H1 (cell line): Measurements from ENCODE around the gene CHCHD3. TPM values are rescaled to one million over a fixed set of nuclear protein-coding genes. Genes with fewer than 3 reads are reported as not detected.
A peak's percentile ranks its signal among the peaks of the same experiment; 100 is the strongest.

Experiments
- CTCF ChIA-PET: fragments of 300-600 bp; sonication (Branson Sonifier 250); formaldehyde crosslinking; loops from one replicate; lab custom pipeline; 2021; ENCODE audit not compliant: partially characterized antibody; lab: Charles Lee
- POLR2A ChIA-PET: fragments of 300-600 bp; sonication (Branson Sonifier 250); formaldehyde crosslinking; loops from one replicate; lab custom pipeline; 2021; ENCODE audit warnings: inconsistent platforms; ENCODE audit not compliant: partially characterized antibody; lab: Charles Lee
- DNase-seq, 2 experiments: peaks; one replicate each; pipeline versions ENCODE4 v3.0.0 to v3.0.0-alpha.2; 2010 to 2022; ENCODE audit warnings: low spot score in 2 of 2, low read depth in 1 of 2, mixed read lengths in 1 of 2
- FAIRE-seq: peaks from 2 replicates; lab custom pipeline; 2011; peaks lifted over from hg19 to GRCh38; lab: Jason Lieb, UNC
- H2AFZ ChIP-seq: 2 replicates; pipeline ENCODE4 v1.8.1; 2012; ENCODE audit warnings: low read length, inconsistent platforms
- H2AK5ac ChIP-seq: 2 replicates; pipeline ENCODE4 v1.6.1; 2013; ENCODE audit warnings: low read depth, low read length
- H2BK120ac ChIP-seq: replicated peaks from 2 replicates; pipeline ENCODE3; 2013; ENCODE audit warnings: low read depth, low read length, inconsistent platforms
- H2BK12ac ChIP-seq: 2 replicates; pipeline ENCODE4 v1.6.1; 2013; ENCODE audit warnings: low read depth, low read length
- H2BK15ac ChIP-seq: 2 replicates; pipeline ENCODE4 v1.6.1; 2013; ENCODE audit warnings: low read length
- H2BK20ac ChIP-seq: 2 replicates; pipeline ENCODE4 v1.6.1; 2013; ENCODE audit warnings: low read length
- H2BK5ac ChIP-seq: 2 replicates; pipeline ENCODE4 v1.6.1; 2013; ENCODE audit warnings: low read depth, low read length
- H3K14ac ChIP-seq: 2 replicates; pipeline ENCODE4 v1.6.1; 2013; ENCODE audit warnings: inconsistent platforms; ENCODE audit not compliant: insufficient read length
- H3K18ac ChIP-seq: 2 replicates; pipeline ENCODE4 v1.6.1; 2013; ENCODE audit warnings: low read length; ENCODE audit errors: extremely low read depth
- H3K23ac ChIP-seq: 2 replicates; pipeline ENCODE4 v1.6.1; 2013; ENCODE audit warnings: inconsistent platforms; ENCODE audit not compliant: insufficient read length
- H3K23me2 ChIP-seq: 2 replicates; pipeline ENCODE4 v1.6.1; 2013; ENCODE audit warnings: low read depth, low read length
- H3K27ac ChIP-seq: 2 replicates; pipeline ENCODE4 v1.6.1; 2011; ENCODE audit warnings: low read depth, low read length, inconsistent platforms
- H3K27me3 ChIP-seq, 4 experiments: replicated peaks in 1 of 4; 1 replicate in 1 of 4; 2 replicates in 3 of 4; pipeline versions ENCODE4 v1.6.1 to v1.8.1; 2011 to 2013; ENCODE audit warnings: low read length in 3 of 4, mild to moderate bottlenecking in 3 of 4, inconsistent platforms in 2 of 4, mixed read lengths in 2 of 4, moderate library complexity in 1 of 4; ENCODE audit not compliant: control insufficient read depth in 3 of 4, insufficient read depth in 3 of 4; ENCODE audit errors: extremely low read depth in 1 of 4
- H3K36me3 ChIP-seq, 4 experiments: 2 replicates each; pipeline versions ENCODE4 v1.6.1 to v1.8.1; 2011 to 2013; ENCODE audit warnings: mild to moderate bottlenecking in 4 of 4, low read length in 3 of 4, moderate library complexity in 2 of 4, control low read depth in 1 of 4, inconsistent platforms in 1 of 4; ENCODE audit not compliant: insufficient read depth in 4 of 4, control insufficient read depth in 2 of 4
- H3K4ac ChIP-seq: replicated peaks from 2 replicates; pipeline ENCODE3; 2013; ENCODE audit warnings: low read length, low read depth, mixed read lengths, inconsistent platforms; ENCODE audit not compliant: insufficient read length
- H3K4me1 ChIP-seq, 4 experiments: replicated peaks in 1 of 4; 1 replicate in 1 of 4; 2 replicates in 3 of 4; pipeline versions ENCODE4 v1.6.1 to v1.8.1; 2011 to 2013; ENCODE audit warnings: low read length in 3 of 4, inconsistent platforms in 2 of 4, mixed read lengths in 1 of 4; ENCODE audit not compliant: insufficient read depth in 4 of 4, control insufficient read depth in 3 of 4
- H3K4me2 ChIP-seq, 2 experiments: 2 replicates each; pipeline versions ENCODE4 v1.6.1 to v1.8.1; 2011 to 2013; ENCODE audit warnings: low read depth in 2 of 2, low read length in 2 of 2, control low read depth in 1 of 2, inconsistent platforms in 1 of 2, mild to moderate bottlenecking in 1 of 2; ENCODE audit not compliant: insufficient read depth in 1 of 2
- H3K4me3 ChIP-seq, 4 experiments: fragments of 200-600, 300-600 bp in 1 of 4; sonication (generic), shearing (Covaris generic), sonication (Bioruptor Twin) in 1 of 4; 2 replicates each; pipeline versions ENCODE4 v1.5.1 to v1.8.1; 2011 to 2016; ENCODE audit warnings: low read length in 4 of 4, low read depth in 3 of 4, control low read depth in 2 of 4, inconsistent platforms in 2 of 4, mild to moderate bottlenecking in 2 of 4, mixed read lengths in 1 of 4, moderate library complexity in 1 of 4; ENCODE audit not compliant: insufficient read depth in 2 of 4; ENCODE audit errors: extremely low read depth in 1 of 4
- H3K56ac ChIP-seq: replicated peaks from 2 replicates; pipeline ENCODE3; 2013; ENCODE audit warnings: low read depth, mild to moderate bottlenecking, mixed read lengths, low read length, inconsistent platforms; ENCODE audit not compliant: insufficient read length
- H3K79me1 ChIP-seq: 2 replicates; pipeline ENCODE4 v1.6.1; 2013; ENCODE audit warnings: low read depth, low read length, control low read depth
- H3K79me2 ChIP-seq, 2 experiments: 2 replicates each; pipeline versions ENCODE4 v1.6.1 to v1.8.1; 2012 to 2013; ENCODE audit warnings: low read length in 2 of 2, mild to moderate bottlenecking in 2 of 2, inconsistent platforms in 1 of 2; ENCODE audit not compliant: insufficient read depth in 2 of 2, control insufficient read depth in 1 of 2
- H3K9ac ChIP-seq, 4 experiments: replicated peaks in 1 of 4; 1 replicate in 1 of 4; 2 replicates in 3 of 4; pipeline versions ENCODE4 v1.6.1 to v1.8.1; 2011 to 2013; ENCODE audit warnings: low read depth in 3 of 4, low read length in 3 of 4, control low read depth in 2 of 4, mild to moderate bottlenecking in 2 of 4, moderate library complexity in 2 of 4, inconsistent platforms in 1 of 4; ENCODE audit errors: extremely low read depth in 1 of 4
- H3K9me3 ChIP-seq, 2 experiments: 2 replicates each; pipeline versions ENCODE4 v1.6.1 to v1.8.1; 2012 to 2013; ENCODE audit warnings: mild to moderate bottlenecking in 2 of 2, moderate library complexity in 2 of 2, control low read depth in 1 of 2, inconsistent platforms in 1 of 2, low read depth in 1 of 2, low read length in 1 of 2, mixed read lengths in 1 of 2; ENCODE audit not compliant: insufficient read depth in 2 of 2
- H4K20me1 ChIP-seq, 2 experiments: replicated peaks in 1 of 2; 2 replicates each; pipeline versions ENCODE3 to v1.8.1; 2011 to 2013; ENCODE audit warnings: inconsistent platforms in 2 of 2, low read length in 2 of 2, mild to moderate bottlenecking in 1 of 2; ENCODE audit not compliant: insufficient read depth in 2 of 2, control insufficient read depth in 1 of 2
- H4K5ac ChIP-seq: 2 replicates; pipeline ENCODE4 v1.6.1; 2013; ENCODE audit warnings: low read length, low read depth, mixed read lengths, inconsistent platforms; ENCODE audit not compliant: insufficient read length
- H4K8ac ChIP-seq: 2 replicates; pipeline ENCODE4 v1.8.0; 2013; ENCODE audit warnings: mild to moderate bottlenecking, moderate library complexity, low read length, inconsistent platforms; ENCODE audit not compliant: insufficient read depth; ENCODE audit errors: extremely low read depth
- H4K91ac ChIP-seq: replicated peaks from 2 replicates; pipeline ENCODE3; 2013; ENCODE audit warnings: low read length, mixed read lengths, inconsistent platforms; ENCODE audit not compliant: insufficient read length
- ATF2 ChIP-seq: IDR thresholded peaks from 2 replicates; pipeline ENCODE4 v1.6.1; 2012; ENCODE audit warnings: low read length, inconsistent platforms
- CHD2 ChIP-seq: IDR thresholded peaks from 2 replicates; pipeline ENCODE4 v1.6.1; 2012; ENCODE audit warnings: low read length, improper control_type of control experiment
- E2F6 ChIP-seq: IDR thresholded peaks from 2 replicates; pipeline ENCODE4 v1.6.1; 2012; ENCODE audit warnings: inconsistent platforms
- MAFK ChIP-seq: IDR thresholded peaks from 2 replicates; pipeline ENCODE4 v1.6.1; 2012; ENCODE audit warnings: low read depth, mild to moderate bottlenecking, improper control_type of control experiment, low read length
- NANOG ChIP-seq: IDR thresholded peaks from 2 replicates; pipeline ENCODE4 v1.6.1; 2011; ENCODE audit warnings: low read length, low read depth, mild to moderate bottlenecking, inconsistent platforms; ENCODE audit not compliant: insufficient read depth, poor library complexity, severe bottlenecking
- PHF8 ChIP-seq: fragments of 200-600 bp; sonication (generic); conservative IDR thresholded peaks from 2 replicates; pipeline ENCODE4 v1.7.1; 2012; ENCODE audit warnings: low read depth, mild to moderate bottlenecking, inconsistent platforms, low read length, moderate library complexity
- POLR2A ChIP-seq, 2 experiments: IDR thresholded peaks; 1 replicate in 1 of 2; 2 replicates in 1 of 2; pipeline ENCODE4 v1.6.1; 2011; ENCODE audit warnings: low read depth in 2 of 2, low read length in 2 of 2, mild to moderate bottlenecking in 2 of 2; ENCODE audit errors: control extremely low read depth in 1 of 2
- RNF2 ChIP-seq: fragments of 200-900, 300-1000 bp; sonication (generic); IDR thresholded peaks from 2 replicates; pipeline ENCODE4 v1.7.1; 2016; ENCODE audit warnings: borderline replicate concordance, low read depth, mild to moderate bottlenecking, antibody characterized with exemption, low read length; ENCODE audit not compliant: poor library complexity, severe bottlenecking; ENCODE audit errors: missing control alignments
- SP2 ChIP-seq: IDR thresholded peaks from 2 replicates; pipeline ENCODE4 v1.6.1; 2012; ENCODE audit warnings: mild to moderate bottlenecking, low read length, inconsistent platforms
- WGBS, 2 experiments: shearing (Covaris generic) in 1 of 2; methylation state at CpG; one replicate each; pipeline versions ENCODE4 v1.1.6 to v1.1.7; 2013 to 2015; ENCODE audit warnings: low lambda C conversion rate in 2 of 2, mixed read lengths in 2 of 2, inconsistent platforms in 1 of 2, low coverage in 1 of 2, missing lambda C conversion rate in 1 of 2; ENCODE audit not compliant: insufficient replicate concordance in 2 of 2, insufficient coverage in 1 of 2, insufficient read length in 1 of 2; ENCODE audit errors: extremely low coverage in 1 of 2, missing lambda C conversion rate in 1 of 2; 5-methylcytosine and 5-hydroxymethylcytosine counted together
- polyA plus RNA-seq, 7 experiments: library from polyadenylated mRNA; depleted of rRNA in 3 of 7; stranded (reverse) in 5 of 7; unstranded in 2 of 7; fragments of >200 nt in 5 of 7; fragments of 200-250 nt in 2 of 7; gene quantifications; 1 replicate in 5 of 7; 2 replicates in 1 of 7; 4 replicates in 1 of 7; pipeline versions ENCODE4 v1.2.1 to v1.2.3, GENCODE V29; 2011 to 2013; ENCODE audit warnings: missing spikeins in 2 of 7, mixed read lengths in 2 of 7
- total RNA-seq: library from RNA; stranded (reverse); fragmentation: NEBNext Ultra II Directional; extraction: Animal tissue kit (Norgen Biotek cat#: 25700); gene quantifications from 2 replicates; pipeline ENCODE4 v1.2.1, GENCODE V29; 2021

Gene CHCHD3
- total and polyA plus RNA-seq, 2 of the 8 experiments (the other 6 are each of a cell fraction or from before 2014, with no cell fraction given), result 42.9 to 137 TPM

- no peak overlapping the region for H3K18ac ChIP-seq
- H2BK5ac ChIP-seq, result no peak overlapping the region
- FAIRE-seq (no peak), DNase-seq (no peak)
- peaks cover 4 to 8% of the 10 kb centered on the region in 2 experiments for H4K20me1 ChIP-seq
- H3K36me3 ChIP-seq, result no peaks in the 10 kb centered on the region
- TF ChIP-seq RNF2 (no peak), CHD2 (no peak), PHF8 (no peak), NANOG (no peak), MAFK (no peak), E2F6 (no peak), ATF2 (no peak), SP2 (no peak), POLR2A (IDR thresholded peaks at IDR 0.05; ENCODE audit: control extremely low read depth in 1 of 2, low read depth in 2 of 2, low read length in 2 of 2) (no peak)
- no peak overlapping the region for H2BK12ac ChIP-seq
- no peak overlapping the region for H4K91ac ChIP-seq
- no peak overlapping the region for H4K5ac ChIP-seq
- H3K79me2 ChIP-seq, result peaks cover 0 to 98% of the 10 kb centered on the region in 2 experiments; a peak in 3 of 4 replicates
- no peak overlapping the region for H2BK15ac ChIP-seq
- H3K27ac ChIP-seq, result no peak overlapping the region
- no peak overlapping the region for H3K4me3 ChIP-seq
- H2BK120ac ChIP-seq, result no peak overlapping the region
- H3K23ac ChIP-seq, result no peak overlapping the region
- H3K9me3 ChIP-seq, result no peaks in the 10 kb centered on the region
- H2AFZ ChIP-seq, result no peak overlapping the region
- peaks cover 3% of the 10 kb centered on the region for H3K79me1 ChIP-seq
- H3K9ac ChIP-seq, result no peak overlapping the region
- CTCF ChIA-PET, result interaction anchor here (1.1 kb wide), 1 partner anchor 66 kb away, joined by 3 read pairs; no protein-coding TSS in a partner anchor
- no peak overlapping the region for H3K4ac ChIP-seq
- no peak overlapping the region for H4K8ac ChIP-seq
- H3K14ac ChIP-seq, result no peak overlapping the region
- peaks cover 3 to 24% (median 11%) of the 10 kb centered on the region in 4 experiments; a peak in 6 of 7 replicates for H3K4me1 ChIP-seq
- H3K4me2 ChIP-seq, result peak overlapping the region; percentile 25 to 29; a peak in 1 of 4 replicates
- 70% methylated on average over 17 of the region's 17 CpGs; no CpG with 5 or more reads in 1 of the 2 experiments for WGBS, 2 experiments
- no peak overlapping the region for H3K56ac ChIP-seq
- no peak overlapping the region for H2AK5ac ChIP-seq
- POLR2A ChIA-PET, result no interaction called here
- no peaks in the 10 kb centered on the region for H3K23me2 ChIP-seq
- H3K27me3 ChIP-seq, result no peaks in the 10 kb centered on the region
- no peak overlapping the region for H2BK20ac ChIP-seq
These were observed 85.2 kb downstream of the CHCHD3 start for GRCh38 chr7:132996581-132997242.
